Measurements from ENCODE around the gene BATF.

BATF gene

GRCh38 chr14:75570797-75571196 lies 48.5 kb downstream of the BATF start:
- in situ Hi-C loops (cut with HindIII; ENCODE audit: low sequenced_read_pairs): no loop called here
- no peak for TF ChIP-seq CTCF (IDR thresholded peaks at IDR 0.05; ENCODE audit: low read depth, low read length)
- H3K4me3 ChIP-seq (ENCODE audit: low read depth, low read length): no peak overlapping the region
- DNase-seq (ENCODE audit: low read depth, low spot score): no peak

GRCh38 chr14:75572104-75572503 lies 49.8 kb downstream of the BATF start:
- DNase-seq (ENCODE audit: low read depth, low spot score): no peak
- no peak overlapping the region for H3K4me3 ChIP-seq (ENCODE audit: low read depth, low read length)
- TF ChIP-seq CTCF (IDR thresholded peaks at IDR 0.05; ENCODE audit: low read depth, low read length): no peak
- in situ Hi-C loops (cut with HindIII; ENCODE audit: low sequenced_read_pairs): no loop called here

- no peak for TF ChIP-seq CTCF (IDR thresholded peaks at IDR 0.05; ENCODE audit: low read depth, low read length)
- no peak for DNase-seq (ENCODE audit: low read depth, low spot score)
- no peak overlapping the region for H3K4me3 ChIP-seq (ENCODE audit: low read depth, low read length)
- in situ Hi-C loops (cut with HindIII; ENCODE audit: low sequenced_read_pairs): no loop called here
Observed at GRCh38 chr14:75577090-75577489, 54.8 kb downstream of the BATF start.

- in situ Hi-C loops (cut with HindIII; ENCODE audit: low sequenced_read_pairs): no loop called here
- peak; percentile 80 for TF ChIP-seq CTCF (IDR thresholded peaks at IDR 0.05; ENCODE audit: low read depth, low read length)
- peak overlapping the region; percentile 67 for H3K4me3 ChIP-seq (ENCODE audit: low read depth, low read length)
- peak; percentile 85 for DNase-seq (ENCODE audit: low read depth, low spot score)
Observed at GRCh38 chr14:75577729-75578101, 55.4 kb downstream of the BATF start.

- no peak for TF ChIP-seq CTCF (IDR thresholded peaks at IDR 0.05; ENCODE audit: low read depth, low read length)
- in situ Hi-C loops (cut with HindIII; ENCODE audit: low sequenced_read_pairs): no loop called here
- DNase-seq (ENCODE audit: low read depth, low spot score): peak; percentile 73
- peak within 1 kb of the TSS; percentile 67 for H3K4me3 ChIP-seq (ENCODE audit: low read depth, low read length)
Observed at GRCh38 chr14:75578102-75578785, 56.0 kb downstream of the BATF start, which contains the start of gene FLVCR2. Gene FLVCR2 (plus strand): TSS chr14:75578620. CDS start chr14:75578973, 353 bp downstream.

- in situ Hi-C loops (cut with HindIII; ENCODE audit: low sequenced_read_pairs): no loop called here
- H3K4me3 ChIP-seq (ENCODE audit: low read depth, low read length): peak overlapping the region; percentile 67
- DNase-seq (ENCODE audit: low read depth, low spot score): no peak
- TF ChIP-seq CTCF (IDR thresholded peaks at IDR 0.05; ENCODE audit: low read depth, low read length): peak; percentile 40
Observed at GRCh38 chr14:75578786-75579337, 56.6 kb downstream of the BATF start.

Measured in astrocyte of the spinal cord (primary cell).